Endothelial cell of umbilical vein (primary cell): Measurements from ENCODE around the gene WNT6. TPM values are rescaled to one million over a fixed set of nuclear protein-coding genes. Genes with fewer than 3 reads are reported as not detected.

Source experiments
- BruUV-seq: library from RNA; stranded (reverse); fragments of 400-500 nt; replicated peaks from 2 replicates; lab custom pipeline; 2021; lab: Mats Ljungman, UMichigan
- CTCF ChIA-PET: fragments of 300-600, 350-600 bp; sonication (Branson Sonifier 250); formaldehyde crosslinking; loops from one replicate; lab custom pipeline; 2021; ENCODE audit warnings: antibody characterized with exemption, inconsistent platforms; lab: Charles Lee
- POLR2A ChIA-PET: fragments of 300-600, 350-600 bp; sonication (Branson Sonifier 250); formaldehyde crosslinking; loops from one replicate; lab custom pipeline; 2021; ENCODE audit warnings: antibody characterized with exemption, inconsistent platforms; lab: Charles Lee
- DNase-seq: peaks from one replicate; pipeline ENCODE4 v3.0.0-alpha.2; 2011; ENCODE audit warnings: low read depth, low spot score
- FAIRE-seq: peaks from 2 replicates; lab custom pipeline; 2011; peaks lifted over from hg19 to GRCh38; lab: Jason Lieb, UNC
- H2AFZ ChIP-seq: 2 replicates; pipeline ENCODE4 v1.6.0; 2012; ENCODE audit warnings: low read depth, low read length, control low read depth, inconsistent platforms
- H3K27ac ChIP-seq: 2 replicates; pipeline ENCODE4 v1.5.1; 2011; ENCODE audit warnings: low read depth, mild to moderate bottlenecking, control low read depth, low read length, moderate library complexity; ENCODE audit not compliant: insufficient read depth
- H3K27me3 ChIP-seq, 2 experiments: 2 replicates each; pipeline versions ENCODE4 v1.6.0 to v1.6.1; 2011; ENCODE audit warnings: low read length in 2 of 2, mixed read lengths in 1 of 2; ENCODE audit not compliant: control insufficient read depth in 2 of 2, insufficient read depth in 2 of 2
- H3K36me3 ChIP-seq, 2 experiments: 2 replicates in 1 of 2; 3 replicates in 1 of 2; pipeline ENCODE4 v1.5.1; 2011; ENCODE audit warnings: low read length in 2 of 2, mild to moderate bottlenecking in 1 of 2, moderate library complexity in 1 of 2; ENCODE audit not compliant: control insufficient read depth in 2 of 2, insufficient read depth in 2 of 2; ENCODE audit errors: extremely low read depth in 1 of 2
- H3K4me1 ChIP-seq: 3 replicates; pipeline ENCODE4 v1.5.1; 2011; ENCODE audit warnings: mild to moderate bottlenecking, low read length; ENCODE audit not compliant: control insufficient read depth, insufficient read depth; ENCODE audit errors: extremely low read depth
- H3K4me2 ChIP-seq: 2 replicates; pipeline ENCODE4 v1.6.1; 2011; ENCODE audit warnings: low read length, control low read depth, mixed read lengths; ENCODE audit not compliant: insufficient read depth
- H3K4me3 ChIP-seq, 3 experiments: fragments of 200-600 bp in 1 of 3; sonication (generic), shearing (Covaris generic) in 1 of 3; replicated peaks in 1 of 3; 2 replicates each; pipeline ENCODE4 v1.5.1; 2011 to 2016; ENCODE audit warnings: control low read depth in 3 of 3, low read length in 3 of 3, mild to moderate bottlenecking in 2 of 3, inconsistent platforms in 1 of 3, low read depth in 1 of 3, moderate library complexity in 1 of 3; ENCODE audit not compliant: insufficient read depth in 1 of 3
- H3K79me2 ChIP-seq: 2 replicates; pipeline ENCODE4 v1.6.0; 2012; ENCODE audit warnings: low read length, inconsistent platforms; ENCODE audit not compliant: control insufficient read depth, insufficient read depth
- H3K9ac ChIP-seq: replicated peaks from 2 replicates; pipeline ENCODE3; 2011; ENCODE audit warnings: low read length, control low read depth; ENCODE audit not compliant: insufficient read depth; ENCODE audit errors: extremely low read depth
- H3K9me1 ChIP-seq: replicated peaks from 3 replicates; pipeline ENCODE4 v1.6.0; 2011; ENCODE audit warnings: mild to moderate bottlenecking, low read length; ENCODE audit not compliant: control insufficient read depth, insufficient read depth; ENCODE audit errors: extremely low read depth
- H3K9me3 ChIP-seq: replicated peaks from 2 replicates; pipeline ENCODE4 v1.5.1; 2012; ENCODE audit warnings: low read length, inconsistent platforms; ENCODE audit not compliant: control insufficient read depth, insufficient read depth
- H4K20me1 ChIP-seq: replicated peaks from 2 replicates; pipeline ENCODE3; 2011; ENCODE audit warnings: mild to moderate bottlenecking, low read length; ENCODE audit not compliant: control insufficient read depth, insufficient read depth; ENCODE audit errors: extremely low read depth
- CTCF ChIP-seq, 2 donors: IDR thresholded peaks; 1 replicate in 1 of 2; 2 replicates in 1 of 2; pipeline ENCODE4 v1.5.1; 2011; ENCODE audit warnings: low read length in 2 of 2, mild to moderate bottlenecking in 2 of 2, moderate library complexity in 2 of 2, control low read depth in 1 of 2, inconsistent platforms in 1 of 2, low read depth in 1 of 2; ENCODE audit not compliant: insufficient read depth in 1 of 2; ENCODE audit errors: extremely low read depth in 1 of 2
- EZH2 ChIP-seq: IDR thresholded peaks from 2 replicates; pipeline ENCODE4 v1.6.1; 2012; ENCODE audit warnings: borderline replicate concordance, low read depth, mild to moderate bottlenecking, moderate library complexity, low read length, inconsistent platforms; ENCODE audit not compliant: severe bottlenecking
- FOS ChIP-seq: IDR thresholded peaks from 2 replicates; pipeline ENCODE4 v1.6.1; 2011; ENCODE audit warnings: mild to moderate bottlenecking, low read length, moderate library complexity, borderline replicate concordance; ENCODE audit not compliant: insufficient read depth
- GATA2 ChIP-seq: IDR thresholded peaks from 2 replicates; pipeline ENCODE4 v1.7.0; 2011; ENCODE audit warnings: low read depth, mild to moderate bottlenecking, moderate library complexity, mixed read lengths, low read length; ENCODE audit not compliant: insufficient read length, insufficient read depth
- JUN ChIP-seq: IDR thresholded peaks from 2 replicates; pipeline ENCODE4 v1.6.1; 2011; ENCODE audit warnings: borderline replicate concordance, low read depth; ENCODE audit not compliant: insufficient read length, insufficient read depth
- MAX ChIP-seq: IDR thresholded peaks from 2 replicates; pipeline ENCODE4 v1.6.1; 2011; ENCODE audit not compliant: insufficient read depth, insufficient read length
- MYC ChIP-seq: IDR thresholded peaks from one replicate; pipeline ENCODE4 v1.6.1; 2011; ENCODE audit warnings: mild to moderate bottlenecking, low read depth, low read length
- POLR2A ChIP-seq: IDR thresholded peaks from 2 replicates; pipeline ENCODE4 v1.6.1; 2012; ENCODE audit warnings: low read depth, mild to moderate bottlenecking, control low read depth, low read length
- POLR2AphosphoS5 ChIP-seq: IDR thresholded peaks from 2 replicates; pipeline ENCODE4 v1.6.1; 2012; ENCODE audit warnings: low read depth, mild to moderate bottlenecking, control low read depth, low read length, moderate library complexity; ENCODE audit not compliant: insufficient read depth
- dilution Hi-C: fragments of 300-500 bp; cut with MboI; formaldehyde crosslinking; loops from one replicate; pipeline ENCODE4 v1.15.0; 2019; ENCODE audit warnings: low sequenced_read_pairs; ENCODE audit not compliant: extremely low pct_ligation_motif_present
- intact Hi-C: fragments of 100-400 bp; cut with micrococcal nuclease; formaldehyde crosslinking; loops from one replicate; pipeline ENCODE4 v1.10.0; 2022
- polyA plus RNA-seq, 4 experiments: library from polyadenylated mRNA; depleted of rRNA in 3 of 4; stranded (reverse) in 3 of 4; unstranded in 1 of 4; fragments of >200 nt; gene quantifications; 2 replicates each; pipeline versions ENCODE4 v1.2.1 to v1.2.3, GENCODE V29; 2011 to 2012; ENCODE audit warnings: missing spikeins in 1 of 4
- total RNA-seq: library from RNA; stranded (reverse); gene quantifications from 2 replicates; pipeline ENCODE4 v1.2.3, GENCODE V29; 2021

WNT6 gene
- total and polyA plus RNA-seq, 2 donors (not counting 3 experiments of a cell fraction or from before 2014, with no cell fraction given), result not detected

GRCh38 chr2:218895326-218895725 lies 35.7 kb downstream of the WNT6 start:
- no peaks in the 10 kb centered on the region for H4K20me1 ChIP-seq
- H3K79me2 ChIP-seq, result no peaks in the 10 kb centered on the region
- DNase-seq, result no peak
- no peak overlapping the region for H3K27ac ChIP-seq
- no peak for FAIRE-seq
- dilution Hi-C loops, result no loop called here
- peaks cover 84 to 88% of the 10 kb centered on the region in 2 experiments for H3K27me3 ChIP-seq
- ChIA-PET POLR2A (no interaction called here), CTCF (interaction anchor here (5.0 to 10.0 kb wide), 2 partner anchors 9 to 19 kb away, joined by 103 to 362 read pairs; partner anchors contain the start of gene WNT10A)
- no peaks in the 10 kb centered on the region for H3K9me1 ChIP-seq
- no peaks in the 10 kb centered on the region for H3K4me1 ChIP-seq
- H3K9ac ChIP-seq, result no peak overlapping the region
- no peaks in the 10 kb centered on the region for H3K9me3 ChIP-seq
- no peak overlapping the region for H2AFZ ChIP-seq
- no peak overlapping the region for H3K4me2 ChIP-seq
- H3K4me3 ChIP-seq, result no peak overlapping the region
- intact Hi-C loops, result no loop called here
- no peaks in the 10 kb centered on the region for H3K36me3 ChIP-seq
- BruUV-seq, result no TSS peak
- TF ChIP-seq JUN, result no peak
- TF ChIP-seq FOS, result no peak
- TF ChIP-seq EZH2, result no peak
- TF ChIP-seq POLR2AphosphoS5, result no peak
- no peak for TF ChIP-seq POLR2A
- no peak for TF ChIP-seq MYC
- TF ChIP-seq CTCF (IDR thresholded peaks at IDR 0.05; ENCODE audit: extremely low read depth in 1 of 2, insufficient read depth in 1 of 2, low read depth in 1 of 2, low read length in 2 of 2), result no peak
- no peak for TF ChIP-seq MAX
- TF ChIP-seq GATA2, result no peak
